HK-2 (cell line): Measurements from ENCODE around the gene DGKI.

ENCODE experiments used
- DNase-seq: peaks from one replicate; pipeline ENCODE4 v3.0.0-alpha.2; 2018; ENCODE audit not compliant: unreplicated experiment

Gene DGKI

DNA sequence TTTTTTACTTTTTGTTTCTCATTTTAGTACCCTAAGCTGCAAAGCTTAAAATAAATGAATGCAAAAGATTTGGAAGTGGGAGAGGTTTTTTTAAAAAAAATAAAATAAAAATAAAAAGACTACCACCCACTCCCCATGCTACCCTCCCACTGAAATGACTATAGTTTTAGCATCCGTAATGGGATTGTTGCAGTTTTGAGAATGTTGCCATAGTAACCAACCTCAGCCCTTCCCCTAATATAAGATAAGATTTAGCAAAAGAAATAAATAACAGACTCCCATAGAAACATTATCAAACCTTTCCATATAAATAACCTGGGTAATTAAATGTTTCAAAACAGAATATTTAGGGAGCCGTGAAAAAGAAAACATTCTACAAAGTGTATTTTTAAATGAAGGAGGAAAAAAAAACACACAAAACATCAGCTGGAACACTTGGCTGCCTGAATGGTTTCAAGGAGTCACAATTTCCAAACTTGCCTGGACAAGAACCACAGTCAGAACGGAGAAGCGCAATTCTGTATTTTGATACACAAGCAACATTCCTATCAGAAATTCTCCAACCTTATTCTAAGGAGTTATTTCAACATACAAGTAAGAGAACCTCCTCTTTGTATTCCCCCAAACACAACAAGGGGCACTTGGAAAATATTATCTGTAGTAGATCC, 57.4 kb downstream of the DGKI start:
- no peak for DNase-seq

GRCh38 chr7:137787301-137787976, 59.3 kb downstream of the DGKI start:
- no peak for DNase-seq

DNA sequence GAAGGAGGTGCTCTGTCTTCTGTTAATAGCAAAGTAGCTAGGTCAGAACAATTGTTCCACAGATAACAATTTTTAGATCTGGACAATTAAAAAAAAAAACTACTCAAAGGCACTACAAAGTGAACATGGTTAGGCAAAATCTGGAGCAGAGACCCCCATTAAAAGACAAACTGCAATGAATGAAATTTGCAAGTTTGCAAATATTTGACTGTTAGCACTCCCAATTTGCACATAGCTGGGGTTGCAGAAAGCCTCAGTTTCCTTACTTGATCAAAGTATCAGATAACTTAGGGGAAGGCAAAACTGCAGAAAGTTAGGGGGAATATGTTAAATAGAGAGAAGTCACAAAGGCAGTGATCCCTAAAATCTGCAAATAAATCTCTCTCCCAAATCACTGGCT, 68.3 kb downstream of the DGKI start:
- DNase-seq, result no peak

GRCh38 chr7:137774793-137775201, 72.0 kb downstream of the DGKI start:
- no peak for DNase-seq

GRCh38 chr7:137772748-137773147, 74.0 kb downstream of the DGKI start:
- DNase-seq, result peak; percentile 15

- no peak for DNase-seq
Observed at GRCh38 chr7:137772316-137772715, 74.5 kb downstream of the DGKI start.

- DNase-seq, result no peak
Observed at GRCh38 chr7:137771679-137772078, 75.1 kb downstream of the DGKI start.

- DNase-seq, result no peak
Observed at GRCh38 chr7:137771273-137771672, 75.5 kb downstream of the DGKI start.

DNA sequence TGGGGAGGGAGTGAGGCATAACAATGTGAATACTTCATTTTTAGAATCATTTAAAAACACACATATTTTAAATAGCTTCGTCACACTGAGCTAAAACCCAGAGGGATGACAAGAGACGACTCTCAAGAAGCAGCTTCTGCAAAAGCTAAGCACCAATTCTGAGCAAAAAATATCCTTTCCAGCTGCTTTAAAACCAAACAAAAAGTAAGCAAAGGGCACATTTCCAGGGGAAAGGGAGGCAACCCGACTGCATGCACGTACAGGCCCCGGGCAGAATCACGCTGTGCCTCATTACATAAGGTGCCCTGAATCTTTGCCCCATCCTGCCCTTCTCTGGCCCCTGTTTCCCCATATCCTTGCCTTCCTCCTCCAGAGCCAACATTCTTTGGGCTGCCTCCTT, 78.4 kb downstream of the DGKI start:
- no peak for DNase-seq

DNA sequence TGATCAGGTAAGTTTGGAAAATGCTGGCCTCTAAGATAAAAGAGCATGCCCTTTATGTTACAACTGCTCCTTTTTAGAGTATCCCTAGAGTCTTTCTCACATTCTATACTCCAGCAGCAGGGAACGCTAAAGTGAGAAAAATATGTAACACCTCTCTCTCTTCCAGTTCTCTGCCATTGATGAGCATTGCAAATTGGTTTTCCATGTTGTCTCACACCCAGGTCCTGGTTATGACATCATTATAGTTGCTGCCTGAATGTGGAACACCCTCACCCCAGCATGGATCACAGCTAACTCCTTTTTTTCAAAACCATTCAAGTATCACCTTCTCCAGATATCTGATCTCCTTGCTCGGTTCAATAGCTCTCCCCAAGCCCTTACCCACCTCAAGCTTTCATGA, 84.4 kb downstream of the DGKI start:
- no peak for DNase-seq

- no peak for DNase-seq
Observed at GRCh38 chr7:137760111-137760510, 86.7 kb downstream of the DGKI start.

DNA sequence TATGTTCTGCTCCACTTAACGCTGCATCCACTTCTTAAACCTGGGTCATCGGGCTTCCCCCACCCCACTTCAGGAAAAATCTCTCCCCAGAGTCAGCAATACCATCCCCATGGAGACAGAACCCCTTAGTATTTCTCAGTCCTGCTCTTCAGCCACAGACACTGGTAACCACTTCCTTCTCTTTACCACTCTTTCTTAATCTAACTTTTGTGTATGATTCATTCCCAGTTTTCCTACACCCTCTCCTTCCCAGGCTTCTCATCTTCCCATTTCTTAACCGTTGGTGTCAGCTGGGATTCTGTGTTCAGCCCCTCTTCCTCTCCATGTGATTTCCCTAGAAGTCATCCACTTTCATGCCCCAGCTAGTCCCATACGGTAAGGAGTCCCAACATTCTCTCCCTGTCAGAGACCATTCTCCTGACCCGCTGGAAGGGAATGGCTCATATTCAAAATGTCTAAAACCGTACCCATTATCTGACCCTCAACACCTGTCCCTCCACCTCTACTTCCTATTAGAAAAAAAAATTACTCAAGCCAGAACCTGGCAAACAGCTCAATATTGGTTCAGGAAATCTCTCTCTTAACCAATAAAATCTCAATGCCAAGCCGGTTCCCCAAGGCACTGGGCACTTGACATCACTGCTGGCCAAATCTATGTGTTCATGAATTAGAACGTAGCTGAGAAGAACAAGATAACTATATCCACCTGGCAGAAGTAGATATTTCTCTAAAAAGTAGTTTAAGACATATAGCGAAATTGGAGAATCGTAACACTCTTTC, 89.4 kb downstream of the DGKI start:
- DNase-seq, result no peak

DNA sequence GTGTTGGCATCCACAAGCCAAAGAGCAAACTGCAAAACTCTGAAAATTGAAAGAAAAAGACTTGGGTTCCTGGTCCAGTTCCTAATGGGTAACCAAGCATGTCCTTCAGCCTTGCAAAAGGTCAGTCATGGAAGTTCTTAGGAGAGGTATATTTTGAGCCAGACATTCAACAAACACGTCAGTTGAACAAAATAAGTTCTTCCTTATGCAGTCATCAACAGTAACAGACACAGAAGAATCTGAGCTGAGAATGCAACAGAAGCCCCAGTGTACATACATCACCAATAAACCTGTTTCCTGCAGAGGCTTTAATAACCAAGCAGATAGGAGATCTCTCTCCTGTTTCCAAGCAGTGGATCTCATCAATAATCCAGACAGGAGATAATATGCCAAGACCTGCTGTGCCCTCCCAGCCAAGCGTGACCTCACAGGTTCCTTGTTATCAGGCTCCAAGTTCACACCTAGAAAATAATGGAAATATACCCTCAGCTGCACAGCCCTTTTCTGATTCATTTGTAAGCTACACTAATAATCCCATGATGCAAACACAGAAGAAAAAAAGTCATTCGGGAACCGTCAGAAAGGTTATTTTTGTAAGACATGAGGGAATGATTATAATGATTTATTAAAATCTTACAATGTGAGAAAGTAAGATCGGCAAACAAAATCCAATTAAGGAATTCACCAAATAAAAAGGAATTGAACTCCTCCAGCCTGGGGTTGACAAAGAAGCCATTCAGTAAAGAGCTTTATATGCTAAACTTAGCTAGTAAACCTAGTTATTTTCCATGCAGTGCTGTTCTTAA, 90.7 kb downstream of the DGKI start:
- DNase-seq, result no peak

GRCh38 chr7:137755427-137755826, 91.3 kb downstream of the DGKI start:
- DNase-seq, result no peak

DNA sequence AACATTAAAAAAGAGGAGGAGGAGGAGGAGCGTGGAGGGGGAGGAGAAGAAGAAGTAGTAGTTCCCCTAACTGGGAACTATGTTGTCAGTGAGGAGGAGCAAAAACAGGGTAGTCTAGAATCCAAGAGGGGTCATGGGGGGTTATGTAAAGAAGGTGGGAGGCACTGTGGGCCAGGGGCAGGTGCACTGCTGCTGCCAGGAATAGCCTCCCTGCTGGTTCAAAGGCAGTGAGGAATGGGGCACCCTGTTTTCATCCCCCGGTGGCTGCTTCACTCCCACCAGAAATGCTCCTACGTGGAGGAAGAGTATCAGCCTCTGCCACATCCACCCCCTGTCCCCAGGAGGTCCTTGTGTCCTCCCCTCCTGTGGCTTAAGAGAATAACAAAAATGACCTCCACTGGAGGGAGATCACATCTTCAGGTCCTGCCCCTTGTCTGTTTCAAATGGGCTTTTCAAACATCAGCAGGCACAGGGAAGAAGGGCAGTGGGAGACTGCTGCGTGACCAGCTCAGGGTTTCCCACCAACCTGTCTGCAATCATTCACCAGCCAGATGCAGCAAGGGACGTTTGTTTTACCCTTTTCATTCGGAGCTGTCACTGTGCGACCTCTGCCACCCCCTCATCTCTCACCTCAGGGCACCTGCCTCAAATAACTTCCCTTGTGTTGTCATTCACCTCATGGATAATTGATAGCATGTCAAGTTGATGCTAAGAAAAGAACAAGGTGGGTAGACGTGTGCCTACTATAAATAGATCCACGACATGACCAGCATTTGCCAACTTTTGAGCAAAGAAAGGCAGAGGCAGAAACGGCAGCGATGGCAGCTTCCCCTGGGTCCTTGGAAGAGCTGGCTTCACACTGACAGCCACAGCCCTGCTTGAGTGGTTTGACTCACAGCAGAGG, 92.6 kb downstream of the DGKI start:
- no peak for DNase-seq

- no peak for DNase-seq
Observed at GRCh38 chr7:137753575-137753947, 93.2 kb downstream of the DGKI start.

DNA sequence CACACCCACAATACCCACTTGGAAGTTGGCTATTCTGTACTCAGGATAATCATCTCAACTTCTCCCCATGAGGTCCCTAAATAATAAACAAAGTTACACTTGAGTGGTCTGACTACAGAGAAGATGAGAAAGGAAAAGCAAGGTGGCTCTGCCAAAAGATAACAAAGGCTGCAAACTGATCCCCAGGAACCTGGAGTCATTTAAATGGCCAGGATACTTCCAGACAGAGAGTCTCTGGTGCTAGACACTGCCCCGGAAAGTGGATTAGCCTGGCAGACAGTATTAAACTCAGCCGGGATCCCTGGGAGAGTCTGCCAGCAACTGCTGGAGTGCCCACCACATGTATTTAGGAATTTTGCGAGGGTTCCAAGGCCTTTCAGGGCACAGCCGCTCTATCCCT, 93.7 kb downstream of the DGKI start:
- no peak for DNase-seq

DNA sequence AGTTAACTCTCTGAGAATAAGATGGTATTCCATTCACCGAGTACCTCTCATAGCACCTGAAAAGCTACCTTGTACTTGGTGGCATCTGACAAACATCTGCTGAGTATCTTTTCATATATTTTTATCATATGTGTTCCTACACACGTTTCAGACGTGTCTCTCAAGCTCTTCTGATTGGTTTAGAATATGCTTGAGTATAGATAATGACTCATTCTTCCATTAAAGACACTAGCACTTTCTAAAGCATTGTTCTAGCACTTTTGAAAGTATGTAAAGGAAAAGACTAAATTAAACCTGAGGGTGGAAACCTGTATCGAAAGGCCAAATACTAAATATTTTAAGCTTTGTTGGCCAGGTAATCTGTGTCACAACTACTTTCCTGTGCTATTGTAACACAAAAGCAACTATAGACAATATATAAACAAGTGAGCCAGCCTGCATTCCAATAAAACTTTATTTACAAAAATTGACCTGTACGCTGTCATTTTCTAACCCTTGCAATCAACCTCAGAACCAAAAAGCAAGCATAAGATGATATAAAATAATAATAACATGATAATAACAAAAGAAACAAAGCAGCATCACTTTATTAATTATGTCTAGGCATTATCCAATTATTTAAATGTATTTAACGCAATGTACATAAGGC, 95.3 kb downstream of the DGKI start:
- DNase-seq, result no peak

DNA sequence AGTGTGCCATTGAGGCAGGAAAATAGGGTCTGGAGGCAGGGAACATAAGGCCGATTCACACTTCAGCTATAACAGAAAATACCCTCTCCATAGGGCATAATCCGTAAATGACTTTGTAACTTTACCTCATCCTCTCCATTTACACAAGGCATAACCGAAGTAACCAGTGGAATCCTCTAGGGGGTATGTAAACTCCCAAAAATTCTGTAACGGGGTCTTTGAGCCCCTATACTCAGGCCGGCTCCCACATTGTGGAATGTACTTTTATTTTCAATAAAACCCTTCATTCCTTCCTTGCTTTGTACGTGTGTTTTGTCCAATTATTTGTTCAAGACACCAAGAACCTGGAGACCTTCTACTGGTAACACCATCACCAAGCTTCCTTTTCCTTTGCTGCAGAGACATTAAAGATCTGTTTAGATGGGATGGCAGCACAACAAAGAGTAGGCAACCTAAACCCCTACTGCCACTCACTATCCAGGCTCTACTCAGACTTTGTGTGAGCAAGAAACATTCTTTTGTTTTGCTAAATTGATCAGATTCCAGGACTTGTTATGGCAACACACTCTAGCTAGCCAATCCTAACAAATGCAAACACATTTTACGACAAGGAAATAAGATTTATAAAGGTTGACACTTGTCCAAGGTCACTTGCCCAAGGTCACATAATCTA, 99.3 kb downstream of the DGKI start:
- DNase-seq, result no peak

DNA sequence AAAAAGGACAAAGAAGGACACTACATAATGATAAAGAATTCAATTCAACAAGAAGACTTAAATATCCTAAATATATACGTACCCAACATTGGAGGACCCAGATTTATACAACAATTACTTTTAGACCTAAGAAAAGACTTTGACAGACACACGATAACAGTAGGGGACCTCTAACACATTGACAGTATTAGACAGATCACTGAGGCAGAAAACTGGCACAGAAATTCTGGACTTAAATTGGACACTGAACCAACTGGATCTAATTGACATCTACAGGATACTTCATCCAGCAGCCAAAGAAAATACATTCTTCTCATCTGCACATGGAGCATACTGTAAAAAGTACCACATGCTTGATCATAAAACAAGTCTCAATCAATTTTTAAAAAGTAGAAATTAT, 103.8 kb downstream of the DGKI start:
- no peak for DNase-seq
